H1 (cell line): ENCODE data around the gene GAPDH. TPM values are rescaled to one million over a fixed set of nuclear protein-coding genes. Genes with fewer than 3 reads are reported as not detected.

Experiments
- CTCF ChIA-PET: fragments of 300-600 bp; sonication (Branson Sonifier 250); formaldehyde crosslinking; loops from one replicate; lab custom pipeline; 2021; ENCODE audit not compliant: partially characterized antibody; lab: Charles Lee
- POLR2A ChIA-PET: fragments of 300-600 bp; sonication (Branson Sonifier 250); formaldehyde crosslinking; loops from one replicate; lab custom pipeline; 2021; ENCODE audit warnings: inconsistent platforms; ENCODE audit not compliant: partially characterized antibody; lab: Charles Lee
- DNase-seq, 2 experiments: peaks; one replicate each; pipeline versions ENCODE4 v3.0.0 to v3.0.0-alpha.2; 2010 to 2022; ENCODE audit warnings: low spot score in 2 of 2, low read depth in 1 of 2, mixed read lengths in 1 of 2
- FAIRE-seq: peaks from 2 replicates; lab custom pipeline; 2011; peaks lifted over from hg19 to GRCh38; lab: Jason Lieb, UNC
- H2AFZ ChIP-seq: 2 replicates; pipeline ENCODE4 v1.8.1; 2012; ENCODE audit warnings: low read length, inconsistent platforms
- H2AK5ac ChIP-seq: 2 replicates; pipeline ENCODE4 v1.6.1; 2013; ENCODE audit warnings: low read depth, low read length
- H2BK120ac ChIP-seq: replicated peaks from 2 replicates; pipeline ENCODE3; 2013; ENCODE audit warnings: low read depth, low read length, inconsistent platforms
- H2BK12ac ChIP-seq: 2 replicates; pipeline ENCODE4 v1.6.1; 2013; ENCODE audit warnings: low read depth, low read length
- H2BK15ac ChIP-seq: 2 replicates; pipeline ENCODE4 v1.6.1; 2013; ENCODE audit warnings: low read length
- H2BK20ac ChIP-seq: 2 replicates; pipeline ENCODE4 v1.6.1; 2013; ENCODE audit warnings: low read length
- H2BK5ac ChIP-seq: 2 replicates; pipeline ENCODE4 v1.6.1; 2013; ENCODE audit warnings: low read depth, low read length
- H3K14ac ChIP-seq: 2 replicates; pipeline ENCODE4 v1.6.1; 2013; ENCODE audit warnings: inconsistent platforms; ENCODE audit not compliant: insufficient read length
- H3K18ac ChIP-seq: 2 replicates; pipeline ENCODE4 v1.6.1; 2013; ENCODE audit warnings: low read length; ENCODE audit errors: extremely low read depth
- H3K23ac ChIP-seq: 2 replicates; pipeline ENCODE4 v1.6.1; 2013; ENCODE audit warnings: inconsistent platforms; ENCODE audit not compliant: insufficient read length
- H3K23me2 ChIP-seq: 2 replicates; pipeline ENCODE4 v1.6.1; 2013; ENCODE audit warnings: low read depth, low read length
- H3K27ac ChIP-seq: 2 replicates; pipeline ENCODE4 v1.6.1; 2011; ENCODE audit warnings: low read depth, low read length, inconsistent platforms
- H3K27me3 ChIP-seq, 4 experiments: replicated peaks in 1 of 4; 1 replicate in 1 of 4; 2 replicates in 3 of 4; pipeline versions ENCODE4 v1.6.1 to v1.8.1; 2011 to 2013; ENCODE audit warnings: low read length in 3 of 4, mild to moderate bottlenecking in 3 of 4, inconsistent platforms in 2 of 4, mixed read lengths in 2 of 4, moderate library complexity in 1 of 4; ENCODE audit not compliant: control insufficient read depth in 3 of 4, insufficient read depth in 3 of 4; ENCODE audit errors: extremely low read depth in 1 of 4
- H3K36me3 ChIP-seq, 4 experiments: 2 replicates each; pipeline versions ENCODE4 v1.6.1 to v1.8.1; 2011 to 2013; ENCODE audit warnings: mild to moderate bottlenecking in 4 of 4, low read length in 3 of 4, moderate library complexity in 2 of 4, control low read depth in 1 of 4, inconsistent platforms in 1 of 4; ENCODE audit not compliant: insufficient read depth in 4 of 4, control insufficient read depth in 2 of 4
- H3K4ac ChIP-seq: replicated peaks from 2 replicates; pipeline ENCODE3; 2013; ENCODE audit warnings: low read length, low read depth, mixed read lengths, inconsistent platforms; ENCODE audit not compliant: insufficient read length
- H3K4me1 ChIP-seq, 4 experiments: replicated peaks in 1 of 4; 1 replicate in 1 of 4; 2 replicates in 3 of 4; pipeline versions ENCODE4 v1.6.1 to v1.8.1; 2011 to 2013; ENCODE audit warnings: low read length in 3 of 4, inconsistent platforms in 2 of 4, mixed read lengths in 1 of 4; ENCODE audit not compliant: insufficient read depth in 4 of 4, control insufficient read depth in 3 of 4
- H3K4me2 ChIP-seq, 2 experiments: 2 replicates each; pipeline versions ENCODE4 v1.6.1 to v1.8.1; 2011 to 2013; ENCODE audit warnings: low read depth in 2 of 2, low read length in 2 of 2, control low read depth in 1 of 2, inconsistent platforms in 1 of 2, mild to moderate bottlenecking in 1 of 2; ENCODE audit not compliant: insufficient read depth in 1 of 2
- H3K4me3 ChIP-seq, 4 experiments: fragments of 200-600, 300-600 bp in 1 of 4; sonication (generic), shearing (Covaris generic), sonication (Bioruptor Twin) in 1 of 4; 2 replicates each; pipeline versions ENCODE4 v1.5.1 to v1.8.1; 2011 to 2016; ENCODE audit warnings: low read length in 4 of 4, low read depth in 3 of 4, control low read depth in 2 of 4, inconsistent platforms in 2 of 4, mild to moderate bottlenecking in 2 of 4, mixed read lengths in 1 of 4, moderate library complexity in 1 of 4; ENCODE audit not compliant: insufficient read depth in 2 of 4; ENCODE audit errors: extremely low read depth in 1 of 4
- H3K56ac ChIP-seq: replicated peaks from 2 replicates; pipeline ENCODE3; 2013; ENCODE audit warnings: low read depth, mild to moderate bottlenecking, mixed read lengths, low read length, inconsistent platforms; ENCODE audit not compliant: insufficient read length
- H3K79me1 ChIP-seq: 2 replicates; pipeline ENCODE4 v1.6.1; 2013; ENCODE audit warnings: low read depth, low read length, control low read depth
- H3K79me2 ChIP-seq, 2 experiments: 2 replicates each; pipeline versions ENCODE4 v1.6.1 to v1.8.1; 2012 to 2013; ENCODE audit warnings: low read length in 2 of 2, mild to moderate bottlenecking in 2 of 2, inconsistent platforms in 1 of 2; ENCODE audit not compliant: insufficient read depth in 2 of 2, control insufficient read depth in 1 of 2
- H3K9ac ChIP-seq, 4 experiments: replicated peaks in 1 of 4; 1 replicate in 1 of 4; 2 replicates in 3 of 4; pipeline versions ENCODE4 v1.6.1 to v1.8.1; 2011 to 2013; ENCODE audit warnings: low read depth in 3 of 4, low read length in 3 of 4, control low read depth in 2 of 4, mild to moderate bottlenecking in 2 of 4, moderate library complexity in 2 of 4, inconsistent platforms in 1 of 4; ENCODE audit errors: extremely low read depth in 1 of 4
- H3K9me3 ChIP-seq, 2 experiments: 2 replicates each; pipeline versions ENCODE4 v1.6.1 to v1.8.1; 2012 to 2013; ENCODE audit warnings: mild to moderate bottlenecking in 2 of 2, moderate library complexity in 2 of 2, control low read depth in 1 of 2, inconsistent platforms in 1 of 2, low read depth in 1 of 2, low read length in 1 of 2, mixed read lengths in 1 of 2; ENCODE audit not compliant: insufficient read depth in 2 of 2
- H4K20me1 ChIP-seq, 2 experiments: replicated peaks in 1 of 2; 2 replicates each; pipeline versions ENCODE3 to v1.8.1; 2011 to 2013; ENCODE audit warnings: inconsistent platforms in 2 of 2, low read length in 2 of 2, mild to moderate bottlenecking in 1 of 2; ENCODE audit not compliant: insufficient read depth in 2 of 2, control insufficient read depth in 1 of 2
- H4K5ac ChIP-seq: 2 replicates; pipeline ENCODE4 v1.6.1; 2013; ENCODE audit warnings: low read length, low read depth, mixed read lengths, inconsistent platforms; ENCODE audit not compliant: insufficient read length
- H4K8ac ChIP-seq: 2 replicates; pipeline ENCODE4 v1.8.0; 2013; ENCODE audit warnings: mild to moderate bottlenecking, moderate library complexity, low read length, inconsistent platforms; ENCODE audit not compliant: insufficient read depth; ENCODE audit errors: extremely low read depth
- H4K91ac ChIP-seq: replicated peaks from 2 replicates; pipeline ENCODE3; 2013; ENCODE audit warnings: low read length, mixed read lengths, inconsistent platforms; ENCODE audit not compliant: insufficient read length
- BRCA1 ChIP-seq: IDR thresholded peaks from 2 replicates; pipeline ENCODE4 v1.6.1; 2012; ENCODE audit warnings: low read depth, low read length, improper control_type of control experiment
- CBX8 ChIP-seq: fragments of 300-800, 300-1000 bp; sonication (generic); IDR thresholded peaks from 2 replicates; pipeline ENCODE4 v1.7.1; 2016; ENCODE audit warnings: low read depth, low read length, borderline replicate concordance
- CEBPB ChIP-seq: IDR thresholded peaks from 2 replicates; pipeline ENCODE4 v1.6.1; 2012; ENCODE audit warnings: low read depth, low read length
- CHD1 ChIP-seq: IDR thresholded peaks from 2 replicates; pipeline ENCODE4 v1.6.1; 2012; ENCODE audit warnings: low read depth, low read length, improper control_type of control experiment
- EGR1 ChIP-seq: IDR thresholded peaks from 2 replicates; pipeline ENCODE4 v1.6.1; 2011; ENCODE audit warnings: low read depth, low read length, borderline replicate concordance
- KDM4A ChIP-seq: IDR thresholded peaks from one replicate; pipeline ENCODE4 v1.7.1; 2012; ENCODE audit warnings: low read depth, mild to moderate bottlenecking, moderate library complexity, low read length, inconsistent platforms; ENCODE audit not compliant: severe bottlenecking
- KDM5A ChIP-seq: fragments of 200-600 bp; IDR thresholded peaks from 2 replicates; pipeline ENCODE4 v1.7.1; 2012; ENCODE audit warnings: mild to moderate bottlenecking, low read length, inconsistent platforms, mixed read lengths
- MAFK ChIP-seq: IDR thresholded peaks from 2 replicates; pipeline ENCODE4 v1.6.1; 2012; ENCODE audit warnings: low read depth, mild to moderate bottlenecking, improper control_type of control experiment, low read length
- RBBP5 ChIP-seq: IDR thresholded peaks from 2 replicates; pipeline ENCODE4 v1.7.1; 2012; ENCODE audit warnings: low read depth, mild to moderate bottlenecking, inconsistent platforms, low read length, moderate library complexity, borderline replicate concordance
- RFX5 ChIP-seq: IDR thresholded peaks from 2 replicates; pipeline ENCODE4 v1.6.1; 2011; ENCODE audit warnings: low read depth, low read length, improper control_type of control experiment, borderline replicate concordance
- RXRA ChIP-seq: IDR thresholded peaks from 2 replicates; pipeline ENCODE4 v1.6.1; 2011; ENCODE audit warnings: low read depth, mild to moderate bottlenecking, low read length, moderate library complexity; ENCODE audit not compliant: insufficient read depth
- SP2 ChIP-seq: IDR thresholded peaks from 2 replicates; pipeline ENCODE4 v1.6.1; 2012; ENCODE audit warnings: mild to moderate bottlenecking, low read length, inconsistent platforms
- WGBS, 2 experiments: shearing (Covaris generic) in 1 of 2; methylation state at CpG; one replicate each; pipeline versions ENCODE4 v1.1.6 to v1.1.7; 2013 to 2015; ENCODE audit warnings: low lambda C conversion rate in 2 of 2, mixed read lengths in 2 of 2, inconsistent platforms in 1 of 2, low coverage in 1 of 2, missing lambda C conversion rate in 1 of 2; ENCODE audit not compliant: insufficient replicate concordance in 2 of 2, insufficient coverage in 1 of 2, insufficient read length in 1 of 2; ENCODE audit errors: extremely low coverage in 1 of 2, missing lambda C conversion rate in 1 of 2; 5-methylcytosine and 5-hydroxymethylcytosine counted together
- polyA plus RNA-seq, 7 experiments: library from polyadenylated mRNA; depleted of rRNA in 3 of 7; stranded (reverse) in 5 of 7; unstranded in 2 of 7; fragments of >200 nt in 5 of 7; fragments of 200-250 nt in 2 of 7; gene quantifications; 1 replicate in 5 of 7; 2 replicates in 1 of 7; 4 replicates in 1 of 7; pipeline versions ENCODE4 v1.2.1 to v1.2.3, GENCODE V29; 2011 to 2013; ENCODE audit warnings: missing spikeins in 2 of 7, mixed read lengths in 2 of 7
- total RNA-seq: library from RNA; stranded (reverse); fragmentation: NEBNext Ultra II Directional; extraction: Animal tissue kit (Norgen Biotek cat#: 25700); gene quantifications from 2 replicates; pipeline ENCODE4 v1.2.1, GENCODE V29; 2021

Gene GAPDH
- total and polyA plus RNA-seq, 2 of the 8 experiments (the other 6 are each of a cell fraction or from before 2014, with no cell fraction given): 5,175 to 15,878 TPM

- Histone ChIP-seq H3K4ac (no peak overlapping the region), H3K9me3 (no peaks in the 10 kb centered on the region), H3K79me2 (peaks cover 3 to 19% of the 10 kb centered on the region in 2 experiments; a peak in 3 of 4 replicates), H3K23me2 (peaks cover 11% of the 10 kb centered on the region), H3K56ac (no peak overlapping the region), H2AK5ac (no peak overlapping the region), H3K14ac (no peak overlapping the region), H4K5ac (no peak overlapping the region), H2BK12ac (no peak overlapping the region), H4K8ac (no peak overlapping the region), H3K9ac (no peak overlapping the region), H2BK5ac (no peak overlapping the region), H3K27ac (no peak overlapping the region), H3K27me3 (no peaks in the 10 kb centered on the region), H3K36me3 (peaks cover 49 to 67% (median 58%) of the 10 kb centered on the region in 4 experiments), H3K18ac (no peak overlapping the region), H3K23ac (no peak overlapping the region), H2BK120ac (no peak overlapping the region), H2AFZ (no peak overlapping the region), H2BK20ac (no peak overlapping the region), H4K91ac (no peak overlapping the region), H3K4me1 (peaks cover 0 to 14% (median 12%) of the 10 kb centered on the region in 4 experiments; a peak in 5 of 7 replicates), H3K4me2 (no peak overlapping the region), H3K4me3 (no peak overlapping the region), H3K79me1 (no peaks in the 10 kb centered on the region), H2BK15ac (no peak overlapping the region), H4K20me1 (peaks cover 5 to 10% of the 10 kb centered on the region in 2 experiments)
- CTCF ChIA-PET: interaction anchor here (0.8 to 4.7 kb wide), 10 partner anchors 9 to 204 kb away, joined by 3 to 38 read pairs (median 6); no protein-coding TSS in a partner anchor
- POLR2A ChIA-PET: interaction anchor here (0.6 to 14.8 kb wide), 13 partner anchors 8 to 194 kb away, joined by 3 to 188 read pairs (median 10); partner anchors contain the start of genes GAPDH, IFFO1, NOP2 and VAMP1
- DNase-seq (no peak), FAIRE-seq (no peak)
- 93% methylated on average over 18 of the region's 18 CpGs; no CpG with 5 or more reads in 1 of the 2 experiments for WGBS, 2 experiments
- TF ChIP-seq CBX8 (no peak), SP2 (no peak), CEBPB (no peak), BRCA1 (no peak), CHD1 (no peak), KDM4A (no peak), RFX5 (no peak), RXRA (no peak), RBBP5 (no peak), KDM5A (no peak), EGR1 (no peak), MAFK (no peak)
Observed at GRCh38 chr12:6530576-6531260, 3.6 kb upstream of the GAPDH start.
